Ovary (tissue), 9 donors: ENCODE results near the gene MAP3K21. TPM values are rescaled to one million over a fixed set of nuclear protein-coding genes. Genes with fewer than 3 reads are reported as not detected.

Experiments
- DNase-seq, 5 donors: peaks; one replicate each; pipeline ENCODE4 v3.0.0-alpha.2; 2019 to 2020
- H3K27ac ChIP-seq, 2 donors: fragments of 200-600 bp; one replicate each; pipeline versions ENCODE4 v1.5.1 to v1.8.0; 2019 to 2022
- H3K27me3 ChIP-seq: fragments of 200-600 bp; one replicate; pipeline ENCODE4 v1.8.0; 2022
- H3K36me3 ChIP-seq: fragments of 200-600 bp; sonication (generic); one replicate; pipeline ENCODE4 v1.5.1; 2019
- H3K4me1 ChIP-seq: one replicate; pipeline ENCODE4 v1.8.1; 2013; ENCODE audit warnings: mild to moderate bottlenecking, moderate library complexity; ENCODE audit not compliant: insufficient read depth
- H3K4me3 ChIP-seq: fragments of 200-600 bp; sonication (generic); one replicate; pipeline ENCODE4 v1.5.1; 2017
- H3K9me3 ChIP-seq, 2 donors: fragments of 200-600 bp in 1 of 2; sonication (generic) in 1 of 2; one replicate each; pipeline versions ENCODE4 v1.5.1 to v1.8.1; 2013 to 2019; ENCODE audit warnings: mild to moderate bottlenecking in 1 of 2, moderate library complexity in 1 of 2
- CTCF ChIP-seq, 3 donors: fragments of 450-650 bp in 2 of 3; fragments of 200-600 bp in 1 of 3; IDR thresholded peaks; one replicate each; pipeline versions ENCODE4 v1.5.1 to v1.8.0; 2016 to 2022; ENCODE audit warnings: antibody characterized with exemption in 3 of 3, mild to moderate bottlenecking in 1 of 3
- EP300 ChIP-seq: sonication (generic); formaldehyde crosslinking; IDR thresholded peaks from one replicate; pipeline ENCODE4 v1.6.1; 2017; ENCODE audit warnings: antibody characterized with exemption
- POLR2A ChIP-seq: fragments of 450-650 bp; IDR thresholded peaks from one replicate; pipeline ENCODE4 v1.6.1; 2017; ENCODE audit warnings: antibody characterized with exemption, mild to moderate bottlenecking, moderate library complexity
- WGBS, 3 donors: extraction: QIAGEN DNeasy Blood & Tissue Kit in 1 of 3; methylation state at CpG; one replicate each; pipeline versions ENCODE4 v1.1.5 to v1.1.7; 2013 to 2017; 5-methylcytosine and 5-hydroxymethylcytosine counted together
- intact Hi-C, 4 donors: fragments of 100-400 bp; cut with DNase I; formaldehyde crosslinking; loops; one replicate each; pipeline versions ENCODE4 v1.11.0 to v1.15.1; 2022 to 2023
- polyA plus RNA-seq, 2 donors: library from polyadenylated mRNA; stranded (reverse); fragments of 200-250 nt in 1 of 2; fragments of 350-450 nt in 1 of 2; fragmentation: Illumina TruSeq in 1 of 2; extraction: RNeasy Lipid Tissue Mini Kit (QIAGEN cat#74804) in 1 of 2; gene quantifications; one replicate each; pipeline ENCODE4 v1.2.3, GENCODE V29; 2013 to 2014
- total RNA-seq, 7 donors: library from RNA; depleted of rRNA in 2 of 7; stranded (reverse); fragments of >200 nt in 2 of 7; fragmentation: NEBNext Ultra II Directional in 3 of 7; extraction: Animal tissue kit (Norgen Biotek cat#: 25700) in 3 of 7; gene quantifications; one replicate each; pipeline versions ENCODE4 v1.1.0 to v1.2.4, GENCODE V29; 2016 to 2023
- donor health status: DM: no; HTN: no; CAD: no; lungs with moderate emphysema.
- donor health status: DM: no; HTN: no; CAD: no.
- donor health status: Bipolar disorder and iron deficiency.
- donor health status: DM: yes; HTN: yes; CAD: no.
- donor health status: DM: no; HTN: no; CAD: no.
- donor health status: DM: yes; HTN: yes; CAD: no.

MAP3K21 gene
- total and polyA plus RNA-seq, 9 donors, result 0.52 to 21.0 (median 1.7) TPM

- DNase-seq, result peak in 3 of 5 donors; percentile 8 to 22 (median 16)
- intact Hi-C loops, result no loop called here
- Histone ChIP-seq H3K4me1 (peaks cover 11% of the 10 kb centered on the region), H3K27me3 (no peaks in the 10 kb centered on the region), H3K36me3 (no peaks in the 10 kb centered on the region), H3K27ac (no peak overlapping the region), H3K9me3 (no peaks in the 10 kb centered on the region), H3K4me3 (peak overlapping the region; percentile 42)
- TF ChIP-seq CTCF (IDR thresholded peaks at IDR 0.05) (no peak), POLR2A (no peak), EP300 (no peak)
- WGBS, 3 donors, result 1 to 2% (median 1%) methylated on average over 49 to 96 of the region's 96 CpGs
Measured at GRCh38 chr1:233328142-233328921, 808 bp downstream of the MAP3K21 start.

DNA sequence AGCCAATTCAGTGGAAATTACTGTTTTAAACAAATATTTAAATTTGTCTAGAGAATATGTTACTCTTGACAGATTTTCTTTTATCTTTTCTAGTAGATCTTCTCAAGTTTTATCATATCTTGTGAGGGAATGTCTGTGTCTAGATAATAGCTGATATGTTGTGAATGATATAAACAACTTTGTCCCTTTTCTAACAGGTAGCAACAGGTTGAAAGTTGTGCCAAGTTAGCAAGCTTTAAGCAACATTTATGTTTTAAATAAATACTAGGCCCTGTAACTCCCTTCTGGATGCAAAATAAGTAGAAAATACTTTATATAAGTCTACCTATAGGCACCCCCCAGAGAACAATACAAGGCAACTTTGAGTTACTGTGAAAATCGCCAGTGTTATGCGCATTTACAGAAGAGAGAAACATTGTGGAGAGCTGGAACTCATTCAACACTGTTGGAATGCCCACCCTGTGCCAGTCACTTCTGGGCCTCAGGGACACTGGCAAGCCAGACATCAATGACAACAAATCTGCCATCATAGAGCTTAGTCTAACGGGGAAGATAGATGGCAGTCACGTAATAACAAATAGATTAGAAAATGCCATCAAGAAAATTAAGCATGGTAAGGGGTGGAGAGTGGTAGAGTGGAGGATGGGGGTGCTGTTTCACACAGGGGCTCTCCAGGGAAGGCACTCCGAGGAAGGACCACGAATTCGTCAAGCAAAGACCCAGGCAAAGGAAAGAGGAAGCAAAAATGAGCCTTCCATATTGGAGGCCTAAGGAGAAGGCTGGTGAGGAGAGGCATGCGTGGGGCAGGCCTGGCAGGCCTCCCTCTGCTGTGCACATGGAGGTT, 4.4 kb downstream of the MAP3K21 start:
- Histone ChIP-seq H3K27me3 (no peaks in the 10 kb centered on the region), H3K27ac (no peak overlapping the region), H3K36me3 (no peaks in the 10 kb centered on the region), H3K9me3 (no peaks in the 10 kb centered on the region), H3K4me3 (no peak overlapping the region), H3K4me1 (peaks cover 11% of the 10 kb centered on the region)
- TF ChIP-seq EP300, result no peak
- TF ChIP-seq POLR2A, result no peak
- TF ChIP-seq CTCF (IDR thresholded peaks at IDR 0.05), result no peak
- 81 to 85% (median 85%) methylated on average over 8 of the region's 8 CpGs for WGBS, 3 donors
- intact Hi-C loops, result no loop called here
- DNase-seq, result no peak

DNA sequence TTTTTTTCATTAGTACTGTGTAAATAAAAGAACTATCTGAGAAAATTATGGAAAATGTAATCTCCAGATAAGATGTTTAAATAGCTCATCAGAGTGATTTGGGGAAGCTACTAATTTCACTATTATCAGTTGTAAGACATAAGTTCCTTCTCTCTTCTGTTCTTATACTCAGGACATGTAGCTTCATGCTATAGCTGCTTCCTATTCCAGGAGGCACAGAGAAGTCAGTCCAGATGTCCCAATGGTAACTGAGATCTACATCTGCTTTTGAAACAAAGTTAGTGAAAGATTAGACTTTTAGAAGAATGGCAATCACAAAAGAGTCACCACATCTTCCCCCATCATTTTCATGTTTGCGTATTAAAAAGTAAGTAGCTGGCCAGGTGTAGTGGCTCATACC, 5.6 kb downstream of the MAP3K21 start:
- intact Hi-C loops, result no loop called here
- Histone ChIP-seq H3K4me3 (no peak overlapping the region), H3K27me3 (no peaks in the 10 kb centered on the region), H3K27ac (no peak overlapping the region), H3K9me3 (no peaks in the 10 kb centered on the region), H3K36me3 (no peaks in the 10 kb centered on the region), H3K4me1 (peaks cover 10% of the 10 kb centered on the region)
- DNase-seq, result no peak
- TF ChIP-seq EP300, result no peak
- no peak for TF ChIP-seq CTCF (IDR thresholded peaks at IDR 0.05)
- TF ChIP-seq POLR2A, result no peak
- 94 to 100% (median 97%) methylated on average over 1 of the region's 1 CpG for WGBS, 3 donors

DNA sequence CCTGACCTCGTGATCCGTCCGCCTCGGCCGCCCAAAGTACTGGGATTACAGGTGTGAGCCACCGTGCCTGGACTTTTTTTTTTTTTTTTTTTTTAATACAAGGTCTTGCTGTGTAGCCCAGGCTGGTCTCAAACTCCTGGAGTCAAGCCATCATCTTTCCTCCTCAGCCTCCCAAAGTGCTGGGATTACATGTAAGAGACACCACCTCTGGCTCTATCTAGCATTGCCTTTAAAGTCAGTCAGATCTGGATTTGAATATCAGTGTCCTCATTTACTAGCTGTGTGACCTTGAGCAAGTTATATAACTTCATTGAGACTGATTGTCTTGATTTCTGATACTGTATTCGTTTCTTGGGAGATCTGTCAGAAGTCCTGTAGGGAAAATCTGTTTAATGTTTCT, 6.6 kb downstream of the MAP3K21 start:
- Histone ChIP-seq H3K9me3 (no peaks in the 10 kb centered on the region), H3K27ac (no peak overlapping the region), H3K4me1 (peaks cover under 1% of the 10 kb centered on the region), H3K36me3 (no peaks in the 10 kb centered on the region), H3K4me3 (no peak overlapping the region), H3K27me3 (no peaks in the 10 kb centered on the region)
- TF ChIP-seq POLR2A, result no peak
- no peak for TF ChIP-seq CTCF (IDR thresholded peaks at IDR 0.05)
- TF ChIP-seq EP300, result no peak
- intact Hi-C loops, result no loop called here
- no peak for DNase-seq
- 84 to 92% (median 88%) methylated on average over 7 of the region's 7 CpGs for WGBS, 3 donors
